Activated naive CD4-positive, alpha-beta T cell treated with anti-CD3 and anti-CD28 coated beads, Interleukin-2, amount 50 U/mL, for 72 hours (primary cell): ENCODE data around the gene DUSP1. TPM values are rescaled to one million over a fixed set of nuclear protein-coding genes. Genes with fewer than 3 reads are reported as not detected.

Experiments
- ATAC-seq, 2 donors: fragments of 150-1000 bp; cut with Tn5 transposase; 2 replicates each; pipeline ENCODE4 v1.10.0; 2021; ENCODE audit warnings: mild to moderate bottlenecking in 2 of 2, moderate library complexity in 2 of 2
- DNase-seq, 2 donors: peaks; one replicate each; pipeline ENCODE4 v3.0.0; 2021 to 2022; ENCODE audit warnings: low spot score in 2 of 2
- H3K27ac Mint-ChIP-seq, 2 donors: one replicate each; pipeline ENCODE4 v1.8.0; 2022; ENCODE audit warnings: mild to moderate bottlenecking in 2 of 2, mixed read lengths in 2 of 2
- H3K36me3 Mint-ChIP-seq, 2 donors: one replicate each; pipeline ENCODE4 v1.8.0; 2022; ENCODE audit warnings: mixed read lengths in 2 of 2
- H3K9me3 Mint-ChIP-seq, 2 donors: one replicate each; pipeline ENCODE4 v1.8.0; 2022; ENCODE audit warnings: mixed read lengths in 2 of 2
- total RNA-seq, 2 donors: library from RNA; stranded (reverse); gene quantifications; one replicate each; pipeline ENCODE4 v1.2.3, GENCODE V29; 2022

Gene DUSP1
- total RNA-seq, 2 donors from 2014 or later: 12.0 to 17.6 TPM

DNA sequence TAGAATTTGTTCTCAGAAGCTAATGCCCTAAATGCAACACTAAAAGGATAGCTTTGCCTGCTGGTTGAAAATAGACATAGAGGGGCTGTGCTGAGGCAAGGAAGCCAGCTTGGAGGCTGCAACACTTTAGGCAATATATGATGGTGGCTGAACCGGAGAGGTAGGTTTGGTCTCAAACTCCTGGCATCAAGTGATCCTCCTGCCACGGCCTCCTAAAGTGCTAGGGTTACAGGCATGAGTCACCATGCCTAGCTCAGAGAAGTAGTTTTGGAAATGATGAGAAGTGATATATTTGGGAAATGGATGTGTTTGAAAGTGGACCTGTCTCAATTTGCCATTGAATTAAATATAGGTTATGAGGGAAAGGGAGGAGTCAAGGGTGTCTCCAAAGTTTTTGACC is 10.0 kb downstream of the DUSP1 start:
- Mint-ChIP-seq H3K36me3 (no peaks in the 10 kb centered on the region), H3K27ac (no peak overlapping the region), H3K9me3 (peaks cover 0 to 5% of the 10 kb centered on the region in 2 donors)
- DNase-seq: no peak
- ATAC-seq: no peak

DNA sequence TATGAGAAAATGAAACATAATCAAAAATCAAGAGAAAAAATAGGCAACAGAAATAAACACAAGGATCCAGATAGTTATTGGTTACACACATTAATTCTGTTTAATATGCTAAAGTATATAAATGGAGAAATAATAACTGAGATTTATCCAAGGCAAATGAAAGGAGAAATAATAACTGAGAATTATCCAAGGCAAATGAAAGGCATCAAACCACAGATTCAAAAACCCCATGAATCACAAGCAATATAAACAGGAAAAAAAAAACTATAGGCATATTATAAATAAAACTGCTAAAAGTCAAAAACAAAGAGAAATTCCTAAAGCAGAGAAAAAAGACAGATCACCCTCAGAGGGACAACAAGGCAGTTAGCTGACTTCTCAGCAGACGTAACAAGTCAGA is 10.9 kb downstream of the DUSP1 start:
- no peak for DNase-seq
- no peak overlapping the region for H3K27ac Mint-ChIP-seq
- H3K36me3 Mint-ChIP-seq: no peaks in the 10 kb centered on the region
- peaks cover 0 to 5% of the 10 kb centered on the region in 2 donors for H3K9me3 Mint-ChIP-seq
- ATAC-seq: no peak

DNA sequence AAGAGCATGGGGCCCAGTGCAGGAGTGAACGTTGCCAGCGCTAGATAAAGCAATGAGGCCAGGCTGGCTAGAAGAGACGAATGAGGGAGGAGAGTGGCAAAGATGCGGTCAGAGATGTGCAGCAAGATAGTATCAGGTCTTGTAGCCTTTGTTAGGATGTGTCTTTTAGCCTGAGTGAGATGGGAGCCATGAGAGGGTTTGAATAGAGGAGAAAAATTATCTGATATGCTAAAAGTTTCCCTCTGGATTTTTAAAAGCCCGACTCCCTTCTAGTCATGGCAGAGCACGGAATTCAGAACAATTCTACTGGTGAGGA is 12.2 kb downstream of the DUSP1 start:
- no peak for ATAC-seq
- DNase-seq: no peak
- no peaks in the 10 kb centered on the region for H3K36me3 Mint-ChIP-seq
- peaks cover 0 to 5% of the 10 kb centered on the region in 2 donors for H3K9me3 Mint-ChIP-seq
- H3K27ac Mint-ChIP-seq: no peak overlapping the region

DNA sequence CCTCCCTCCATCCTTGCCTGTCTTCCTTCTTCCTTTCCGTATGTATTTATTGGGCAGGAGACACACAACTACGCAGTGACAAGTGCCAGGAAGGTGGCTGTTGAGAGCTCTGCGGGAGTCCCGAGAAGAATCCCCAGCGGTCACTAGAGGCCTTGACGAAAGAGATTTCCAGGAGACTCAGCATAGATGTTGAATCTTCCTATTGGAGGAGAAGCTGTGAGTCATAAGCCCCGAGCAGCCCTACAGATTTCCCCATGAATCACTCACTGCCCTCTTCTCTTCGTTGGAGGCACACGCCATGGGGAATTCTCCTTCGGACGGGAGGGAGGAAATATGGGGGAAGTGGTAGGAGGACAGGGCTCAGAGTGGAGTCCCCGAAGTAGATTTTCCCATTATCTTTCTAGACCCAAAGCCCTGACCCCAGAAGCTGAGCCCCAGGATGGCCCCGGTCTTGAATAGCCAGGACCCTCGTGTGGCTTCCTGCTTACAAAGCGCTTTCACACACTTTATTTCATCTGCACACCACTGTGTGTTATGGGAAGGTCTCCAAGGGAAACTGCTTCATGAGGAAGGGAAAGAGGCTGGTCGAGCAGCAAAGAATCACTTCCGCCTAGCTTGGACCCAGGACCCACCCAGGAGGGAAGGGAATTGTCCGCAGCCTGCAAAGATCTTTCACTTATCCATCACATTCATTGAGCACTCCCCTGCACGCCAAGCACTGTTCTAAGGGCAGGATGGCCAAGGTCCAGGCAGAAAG is 12.7 kb downstream of the DUSP1 start:
- peaks cover 0 to 5% of the 10 kb centered on the region in 2 donors for H3K9me3 Mint-ChIP-seq
- no peak overlapping the region for H3K27ac Mint-ChIP-seq
- DNase-seq (no peak), ATAC-seq (peak in 1 of 2 donors; percentile 44)
- no peaks in the 10 kb centered on the region for H3K36me3 Mint-ChIP-seq

DNA sequence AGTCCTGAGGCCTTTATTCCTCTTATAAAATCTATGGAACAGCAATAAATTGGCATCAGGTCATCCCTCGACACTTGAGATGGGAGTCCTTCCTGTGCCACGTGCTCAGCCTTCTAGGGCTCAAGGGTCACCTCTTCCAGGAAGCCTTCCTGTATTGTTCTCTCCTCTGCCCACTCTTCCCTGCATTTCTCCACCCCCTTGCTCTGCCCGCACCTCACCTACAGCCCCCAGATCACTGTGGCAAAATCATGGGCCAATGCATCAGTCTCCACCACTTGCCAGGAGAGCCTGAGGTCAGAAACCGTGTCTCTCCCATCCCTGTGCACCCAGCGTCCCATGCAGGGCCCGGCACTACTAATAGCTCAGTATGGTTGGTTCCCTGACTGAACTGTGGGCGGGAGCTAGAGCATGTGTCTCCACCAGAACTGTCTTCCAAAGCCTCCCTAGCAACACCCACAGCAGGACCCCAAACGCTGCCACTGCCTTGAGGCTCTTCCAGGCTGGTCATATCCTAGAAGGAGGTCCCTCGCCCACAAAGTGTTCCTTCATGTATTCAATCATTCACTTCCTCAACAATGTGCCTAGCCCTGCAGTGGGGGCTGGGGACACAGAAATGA is 13.5 kb downstream of the DUSP1 start:
- no peak overlapping the region for H3K27ac Mint-ChIP-seq

DNA sequence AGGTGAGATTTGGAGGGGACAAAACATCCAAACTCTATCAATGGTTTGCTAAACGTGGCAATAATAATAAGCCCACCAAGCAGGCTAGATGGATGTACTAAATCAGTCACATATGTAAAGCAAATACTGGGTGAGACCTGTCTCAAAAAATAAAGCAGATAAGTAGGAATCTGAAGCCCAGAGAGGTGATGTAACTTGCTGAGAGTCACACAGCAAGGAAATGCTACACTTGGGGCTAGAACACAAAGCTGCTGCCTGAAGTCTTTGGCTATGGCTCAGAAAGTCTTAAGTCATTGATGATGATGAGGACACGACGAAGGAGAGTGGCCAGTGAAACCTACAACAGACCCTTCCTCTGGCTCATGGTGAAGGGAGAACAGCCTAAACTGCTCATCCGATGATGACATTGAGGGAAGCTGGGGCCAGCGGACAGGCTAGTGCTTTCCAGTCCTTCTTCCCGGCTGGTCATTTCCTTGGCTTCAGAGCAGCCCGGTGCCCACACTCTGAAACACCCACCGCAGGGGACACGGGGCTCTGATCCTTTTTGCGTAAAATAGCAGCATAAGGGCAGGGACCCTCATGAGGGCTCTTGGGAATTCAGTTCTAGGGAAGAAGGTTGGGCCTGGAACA is 14.1 kb downstream of the DUSP1 start:
- H3K27ac Mint-ChIP-seq: no peak overlapping the region
- DNase-seq: no peak

More for the DNA sequence above, 13.5 kb downstream of the DUSP1 start:
- DNase-seq: no peak
- no peak for ATAC-seq
- Mint-ChIP-seq H3K36me3 (no peaks in the 10 kb centered on the region), H3K9me3 (peaks cover 0 to 5% of the 10 kb centered on the region in 2 donors)

DNA sequence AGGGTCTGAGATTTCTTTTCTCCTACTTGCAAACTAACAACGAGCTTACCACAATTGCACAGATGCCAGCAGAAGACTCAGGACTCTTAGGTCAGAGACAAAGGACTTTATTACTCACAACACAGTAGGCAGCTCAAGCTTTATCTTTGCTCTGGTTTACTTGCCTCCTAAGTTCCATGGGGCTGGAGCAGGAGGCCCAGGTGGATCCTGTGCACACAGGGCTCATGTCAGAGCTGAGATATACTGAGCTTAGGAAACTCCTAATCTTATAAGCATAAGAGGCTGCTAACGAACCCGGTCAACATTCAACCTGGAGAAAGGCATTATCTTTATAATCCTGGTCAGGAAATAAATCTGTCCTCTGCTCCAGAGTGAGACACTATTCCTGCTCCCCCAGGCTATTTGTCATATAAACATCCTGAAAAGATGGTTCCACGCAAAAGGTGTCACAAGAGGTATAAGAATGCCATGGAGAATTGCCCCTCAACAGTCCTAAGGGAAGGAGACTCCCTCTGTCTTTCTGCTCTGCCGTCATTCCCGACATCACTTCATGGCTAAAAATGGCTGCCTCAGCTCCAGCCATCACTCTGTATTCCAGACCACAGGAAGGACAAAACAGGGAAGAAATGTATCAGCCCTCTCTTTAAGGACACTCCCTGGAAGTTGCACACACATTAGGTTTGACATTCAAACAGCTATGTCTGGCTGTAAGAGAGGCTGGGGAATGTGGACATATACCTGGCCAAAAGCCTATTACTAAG is 16.2 kb downstream of the DUSP1 start:
- ATAC-seq: no peak
- DNase-seq: no peak
- Mint-ChIP-seq H3K9me3 (no peaks in the 10 kb centered on the region), H3K27ac (no peak overlapping the region), H3K36me3 (no peaks in the 10 kb centered on the region)

More for the DNA sequence above, 14.1 kb downstream of the DUSP1 start:
- no peak for ATAC-seq
- no peaks in the 10 kb centered on the region for H3K36me3 Mint-ChIP-seq
- H3K9me3 Mint-ChIP-seq: peaks cover 0 to 5% of the 10 kb centered on the region in 2 donors

DNA sequence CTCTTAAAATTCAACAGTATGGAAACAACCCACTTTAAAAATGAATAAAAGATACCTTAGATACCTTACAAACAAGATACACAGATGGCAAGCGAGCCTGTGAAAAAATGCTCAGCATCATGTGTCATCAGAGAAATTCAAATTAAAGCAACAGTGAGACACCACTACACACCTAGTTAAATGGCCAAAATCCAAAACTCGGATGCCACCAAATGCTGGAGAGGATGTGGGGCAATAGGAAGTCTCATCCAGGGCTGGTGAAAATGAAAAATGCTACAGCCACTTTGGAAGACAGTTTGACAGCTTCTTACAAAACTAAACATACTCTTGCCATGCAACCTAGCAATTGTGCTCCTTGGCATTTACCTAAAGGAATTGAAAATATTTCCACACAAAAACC is 17.9 kb downstream of the DUSP1 start:
- H3K36me3 Mint-ChIP-seq: no peaks in the 10 kb centered on the region
- no peak for ATAC-seq
- no peak for DNase-seq
- no peaks in the 10 kb centered on the region for H3K9me3 Mint-ChIP-seq
- no peak overlapping the region for H3K27ac Mint-ChIP-seq

DNA sequence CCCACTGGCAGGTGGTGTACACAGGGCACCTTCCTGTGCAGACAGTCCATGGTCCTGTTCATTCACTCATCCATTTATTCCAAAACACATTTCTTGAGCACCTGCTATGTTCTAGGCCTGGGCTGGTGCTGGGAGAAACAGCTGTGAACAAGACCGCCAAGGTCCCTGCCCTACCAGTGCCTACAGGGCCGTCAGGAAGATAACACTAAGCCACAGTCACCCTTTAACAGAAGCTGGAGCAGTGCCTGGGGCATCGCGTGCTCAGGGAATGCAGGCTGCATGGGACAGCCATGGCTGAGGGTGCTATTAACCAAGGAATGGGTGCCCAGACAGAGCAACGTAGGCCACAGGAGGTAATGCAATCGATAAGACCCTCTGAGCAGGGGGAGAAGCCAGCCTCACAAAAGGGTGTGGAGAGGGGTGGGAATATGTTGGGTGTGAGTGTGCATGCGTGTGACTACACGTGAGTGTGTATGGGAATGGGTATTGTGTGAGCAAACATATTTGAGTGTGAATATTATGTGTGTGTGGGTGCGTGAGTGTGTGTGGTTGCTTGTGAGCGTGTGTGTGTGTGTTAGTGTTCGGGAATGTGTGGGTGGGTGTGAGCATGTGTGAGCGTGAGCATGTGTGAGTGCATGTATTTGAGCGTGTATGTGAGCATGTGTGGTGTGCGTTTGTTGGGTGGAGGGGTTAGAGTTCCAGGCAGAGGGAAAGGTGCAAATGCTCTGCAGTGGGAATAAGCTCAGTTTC is 19.1 kb downstream of the DUSP1 start:
- no peak for ATAC-seq
- Mint-ChIP-seq H3K36me3 (peaks cover 0 to 7% of the 10 kb centered on the region in 2 donors), H3K9me3 (peaks cover 0 to 7% of the 10 kb centered on the region in 2 donors), H3K27ac (no peak overlapping the region)
- no peak for DNase-seq

DNA sequence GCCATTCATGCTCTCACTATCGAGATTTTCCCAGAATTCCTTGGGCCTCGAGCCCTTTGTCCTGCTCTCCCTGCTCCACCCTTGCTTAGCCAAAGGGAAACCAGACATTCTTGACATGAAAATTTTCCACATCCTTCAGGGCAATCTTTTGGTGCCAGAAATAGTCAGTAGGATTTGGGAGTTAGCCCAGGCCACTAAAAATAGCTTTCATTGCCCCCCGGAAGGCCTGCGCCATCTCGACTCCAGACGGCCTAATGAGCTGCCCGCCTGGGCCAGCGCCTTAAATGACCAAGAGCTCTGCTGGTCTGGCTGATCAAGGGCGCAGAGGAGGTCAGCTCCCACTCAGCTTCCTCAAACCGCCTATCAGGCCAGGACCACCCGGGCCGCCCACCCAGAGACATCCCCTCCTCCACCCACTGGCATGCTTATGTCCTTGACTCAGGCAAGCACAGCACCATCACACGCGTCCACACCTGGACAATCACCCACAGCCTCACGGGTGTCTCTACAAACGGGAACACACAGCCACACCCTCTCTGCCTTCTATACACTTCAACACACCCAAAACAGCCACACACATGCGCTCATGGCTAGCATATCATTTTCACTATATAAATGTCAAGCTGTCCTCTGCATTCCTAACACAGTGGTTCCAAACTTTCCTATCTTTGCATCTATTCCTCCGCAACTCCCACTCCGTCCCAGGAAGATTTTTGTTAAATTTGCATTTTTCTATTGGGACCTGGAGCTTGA is 20.9 kb downstream of the DUSP1 start:
- ATAC-seq (no peak), DNase-seq (no peak)
- Mint-ChIP-seq H3K27ac (no peak overlapping the region), H3K9me3 (peaks cover 0 to 7% of the 10 kb centered on the region in 2 donors), H3K36me3 (peaks cover 0 to 7% of the 10 kb centered on the region in 2 donors)

DNA sequence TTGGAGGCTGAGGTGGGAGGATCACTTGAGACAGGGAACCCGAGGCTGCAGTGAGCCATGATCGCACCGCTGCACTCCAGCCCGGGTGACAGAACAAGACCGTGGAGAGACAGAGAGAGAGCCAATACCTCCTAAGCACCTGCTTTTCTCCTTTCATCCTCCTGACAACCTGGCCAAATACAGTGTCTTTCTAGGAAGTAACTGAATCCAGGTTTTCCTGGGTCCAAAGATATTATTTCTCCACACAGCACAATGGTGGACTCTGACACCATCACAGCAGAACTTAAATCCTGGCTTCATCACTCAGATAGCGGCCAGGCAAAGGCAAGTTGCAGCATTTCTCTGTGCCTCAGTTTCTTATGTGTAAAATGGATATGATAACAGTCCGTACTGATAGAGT is 21.9 kb downstream of the DUSP1 start:
- H3K36me3 Mint-ChIP-seq: peaks cover 0 to 7% of the 10 kb centered on the region in 2 donors
- ATAC-seq (no peak), DNase-seq (no peak)
- no peak overlapping the region for H3K27ac Mint-ChIP-seq
- H3K9me3 Mint-ChIP-seq: peaks cover 0 to 7% of the 10 kb centered on the region in 2 donors

DNA sequence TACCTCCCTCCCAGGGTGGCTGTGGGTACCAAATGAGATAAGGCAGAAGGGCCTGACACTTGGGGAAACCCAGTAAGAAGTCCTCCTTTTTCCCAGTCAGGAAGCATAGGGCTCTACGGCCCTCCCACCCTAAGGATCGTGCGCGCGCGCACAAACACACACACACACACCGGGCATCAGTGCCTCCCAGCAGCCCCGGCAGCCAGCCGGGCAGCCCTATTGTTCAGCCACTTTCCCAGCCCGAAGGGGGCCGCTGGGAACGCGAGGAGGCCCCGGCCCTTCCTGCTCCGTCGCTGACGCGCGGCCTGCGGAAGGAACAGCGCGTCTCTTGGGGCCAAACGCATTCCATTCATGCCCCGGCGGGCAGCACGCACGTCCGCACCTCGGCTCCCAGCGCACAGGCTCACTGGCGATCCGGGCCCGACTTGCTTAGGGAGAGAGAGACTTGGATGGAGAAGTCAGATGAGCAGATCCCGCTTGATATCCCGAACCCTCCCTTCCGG is 22.6 kb downstream of the DUSP1 start:
- ATAC-seq (no peak), DNase-seq (no peak)
- peaks cover 0 to 7% of the 10 kb centered on the region in 2 donors for H3K9me3 Mint-ChIP-seq
- no peak overlapping the region for H3K27ac Mint-ChIP-seq
- H3K36me3 Mint-ChIP-seq: peaks cover 0 to 7% of the 10 kb centered on the region in 2 donors

DNA sequence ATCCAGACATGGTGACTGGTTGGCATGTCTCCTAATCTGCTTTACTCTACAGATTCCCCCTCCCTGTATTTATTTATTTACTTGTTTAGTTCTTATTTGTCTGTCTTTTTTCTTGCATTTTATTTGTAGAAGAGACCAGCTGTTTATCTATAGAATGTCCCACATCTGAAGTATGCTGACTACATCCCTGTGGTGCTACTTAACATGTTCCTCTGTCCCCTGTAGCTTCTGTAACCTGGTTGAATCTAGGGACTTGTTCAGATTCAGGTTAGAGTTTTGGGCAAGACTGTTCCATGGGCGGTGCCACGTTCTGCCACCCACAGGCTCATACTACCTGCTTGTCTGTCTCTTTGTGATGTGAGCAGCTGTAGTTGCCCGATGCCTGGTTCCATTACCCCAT is 23.5 kb downstream of the DUSP1 start:
- DNase-seq: no peak
- Mint-ChIP-seq H3K36me3 (peaks cover 0 to 7% of the 10 kb centered on the region in 2 donors), H3K9me3 (peaks cover 0 to 7% of the 10 kb centered on the region in 2 donors), H3K27ac (peak overlapping the region in 1 of 2 donors; percentile 41)
- ATAC-seq: no peak

DNA sequence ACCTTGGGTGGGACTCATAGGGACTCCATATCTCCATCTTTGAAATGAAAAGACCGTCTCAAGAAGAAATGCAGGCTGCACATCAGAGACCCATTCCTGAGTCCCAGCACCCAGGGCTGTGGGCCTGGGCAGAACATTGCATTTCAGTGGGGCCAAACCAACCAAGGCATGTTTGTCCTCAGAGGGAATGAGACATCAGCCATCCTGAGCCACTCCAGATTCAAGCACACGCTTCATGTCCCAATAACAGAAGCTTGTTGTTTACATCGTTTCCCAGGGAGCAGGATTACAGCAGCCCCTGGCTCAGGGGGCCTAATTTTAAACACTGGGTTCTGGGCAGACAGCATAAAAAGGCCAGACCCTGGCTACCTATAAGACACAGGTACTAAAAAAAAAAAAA is 24.3 kb downstream of the DUSP1 start:
- H3K36me3 Mint-ChIP-seq: peaks cover 0 to 7% of the 10 kb centered on the region in 2 donors
- ATAC-seq: no peak
- peaks cover 0 to 7% of the 10 kb centered on the region in 2 donors for H3K9me3 Mint-ChIP-seq
- no peak overlapping the region for H3K27ac Mint-ChIP-seq
- DNase-seq: no peak

DNA sequence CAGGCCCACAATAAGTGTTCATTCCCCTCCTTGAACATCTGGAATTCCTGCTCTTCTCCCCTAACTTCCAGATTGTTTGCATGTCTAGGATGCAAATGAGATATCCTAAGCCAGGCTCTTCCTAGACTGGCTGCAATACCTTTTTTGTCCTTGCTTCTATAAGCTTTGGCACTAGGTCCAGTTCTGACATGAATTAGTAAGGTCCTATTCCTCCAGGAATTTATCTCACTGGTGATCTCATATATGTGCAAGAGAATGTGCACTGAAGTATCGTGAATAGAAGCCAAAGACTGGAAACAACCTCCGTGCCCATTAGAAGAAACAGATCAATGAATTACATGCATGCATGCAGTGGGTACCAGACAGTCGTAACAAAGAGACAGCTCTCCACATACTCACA is 25.2 kb downstream of the DUSP1 start:
- no peak overlapping the region for H3K27ac Mint-ChIP-seq
- H3K9me3 Mint-ChIP-seq: peaks cover 0 to 7% of the 10 kb centered on the region in 2 donors
- ATAC-seq (no peak), DNase-seq (no peak)
- H3K36me3 Mint-ChIP-seq: peaks cover 0 to 7% of the 10 kb centered on the region in 2 donors
